Measurements from ENCODE around the gene PDLIM4. TPM values are rescaled to one million over a fixed set of nuclear protein-coding genes. Genes with fewer than 3 reads are reported as not detected.

The PDLIM4 gene
- polyA plus RNA-seq, 1 donor = 17.9 TPM

DNA sequence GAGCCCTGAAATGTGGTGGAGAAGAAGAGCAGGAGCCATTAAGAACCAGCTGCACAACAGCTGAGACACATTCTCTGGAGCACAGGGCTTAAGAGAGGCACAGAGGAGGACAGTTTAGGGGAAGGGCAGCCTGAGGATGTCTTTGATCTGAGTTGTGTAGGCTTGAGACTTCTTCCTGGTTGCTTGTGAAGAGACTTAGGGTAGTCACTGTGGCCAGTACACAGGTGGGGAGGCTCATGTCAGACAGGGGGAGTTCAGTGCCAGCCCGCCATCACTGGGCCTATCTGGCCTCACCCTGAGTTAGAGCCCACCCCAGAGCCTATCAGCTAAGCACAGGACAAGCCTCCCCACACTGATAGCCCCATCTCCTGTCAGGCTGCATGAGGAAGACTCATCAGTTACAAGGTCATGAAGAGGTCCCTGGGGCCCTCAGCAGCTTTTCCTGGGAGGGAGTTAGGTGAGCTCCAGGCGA is 56.5 kb downstream of the PDLIM4 start:
- no peak for DNase-seq
- Histone ChIP-seq H3K36me3 (ENCODE audit: control insufficient read depth, insufficient read depth, low read length) (peaks cover 17% of the 10 kb centered on the region), H3K9me3 (ENCODE audit: control insufficient read depth, low read depth, low read length) (no peaks in the 10 kb centered on the region), H3K27ac (ENCODE audit: low read length) (no peak overlapping the region), H3K4me1 (ENCODE audit: control insufficient read depth, insufficient read depth, low read length) (peaks cover 42% of the 10 kb centered on the region), H3K27me3 (ENCODE audit: control insufficient read depth, insufficient read depth, low read length) (no peaks in the 10 kb centered on the region), H3K4me3 (ENCODE audit: low read length) (no peak overlapping the region)
- no CpG with 5 or more reads among the region's 2 CpGs for WGBS (ENCODE audit: insufficient coverage, low lambda C conversion rate)

DNA sequence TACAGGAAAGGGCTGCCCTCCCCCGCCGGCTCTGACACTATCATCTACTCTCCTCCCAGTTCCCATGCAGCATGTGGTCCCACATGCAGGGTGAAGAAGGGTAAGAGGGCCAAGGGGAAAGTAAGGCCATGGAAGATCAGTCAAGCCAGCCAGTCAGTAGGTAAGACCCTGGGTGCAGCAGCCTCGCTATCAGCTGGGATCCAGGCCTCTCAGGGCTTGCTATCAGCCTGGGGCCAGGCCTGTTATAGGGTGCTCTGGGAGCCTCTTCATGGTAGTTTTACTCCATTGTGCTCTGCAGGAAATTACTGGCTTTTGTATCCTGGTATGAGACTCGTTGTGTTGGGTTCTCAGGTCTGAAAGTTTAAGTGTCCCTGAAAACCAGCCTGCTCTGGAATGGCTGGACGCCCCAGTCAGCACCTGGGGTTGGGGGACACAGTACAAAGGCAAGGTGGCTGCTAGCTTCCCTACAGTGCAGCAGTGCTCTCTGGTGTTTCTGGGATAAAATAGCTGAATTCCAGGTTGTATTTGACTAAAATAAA is 58.1 kb downstream of the PDLIM4 start:
- no peak overlapping the region for H3K4me3 ChIP-seq (ENCODE audit: low read length)
- no CpG with 5 or more reads among the region's 5 CpGs for WGBS (ENCODE audit: insufficient coverage, low lambda C conversion rate)
- H3K9me3 ChIP-seq (ENCODE audit: control insufficient read depth, low read depth, low read length) = no peaks in the 10 kb centered on the region
- peaks cover 17% of the 10 kb centered on the region for H3K36me3 ChIP-seq (ENCODE audit: control insufficient read depth, insufficient read depth, low read length)
- peak overlapping the region; percentile 1 for H3K27ac ChIP-seq (ENCODE audit: low read length)
- H3K27me3 ChIP-seq (ENCODE audit: control insufficient read depth, insufficient read depth, low read length) = no peaks in the 10 kb centered on the region
- H3K4me1 ChIP-seq (ENCODE audit: control insufficient read depth, insufficient read depth, low read length) = peaks cover 34% of the 10 kb centered on the region
- DNase-seq = peak in 1 of 2 donors; percentile 51

GRCh38 chr5:132319975-132320374 is 62.5 kb downstream of the PDLIM4 start:
- Histone ChIP-seq H3K4me1 (ENCODE audit: control insufficient read depth, insufficient read depth, low read length) (peaks cover 32% of the 10 kb centered on the region), H3K27me3 (ENCODE audit: control insufficient read depth, insufficient read depth, low read length) (no peaks in the 10 kb centered on the region), H3K9me3 (ENCODE audit: control insufficient read depth, low read depth, low read length) (no peaks in the 10 kb centered on the region), H3K27ac (ENCODE audit: low read length) (no peak overlapping the region), H3K36me3 (ENCODE audit: control insufficient read depth, insufficient read depth, low read length) (peaks cover 13% of the 10 kb centered on the region), H3K4me3 (ENCODE audit: low read length) (no peak overlapping the region)
- DNase-seq = no peak
- 88% methylated on average over 1 of the region's 1 CpG for WGBS (ENCODE audit: insufficient coverage, low lambda C conversion rate)

- no CpG with 5 or more reads among the region's 3 CpGs for WGBS (ENCODE audit: insufficient coverage, low lambda C conversion rate)
- peak overlapping the region; percentile 29 for H3K27ac ChIP-seq (ENCODE audit: low read length)
- DNase-seq = peak in 1 of 2 donors; percentile 59
These were observed 63.7 kb downstream of the PDLIM4 start for GRCh38 chr5:132321109-132321721.

GRCh38 chr5:132322266-132322665 is 64.8 kb downstream of the PDLIM4 start:
- H3K27ac ChIP-seq (ENCODE audit: low read length) = no peak overlapping the region
- H3K36me3 ChIP-seq (ENCODE audit: control insufficient read depth, insufficient read depth, low read length) = peaks cover 13% of the 10 kb centered on the region
- no peaks in the 10 kb centered on the region for H3K9me3 ChIP-seq (ENCODE audit: control insufficient read depth, low read depth, low read length)
- no peak for DNase-seq
- peaks cover 20% of the 10 kb centered on the region for H3K4me1 ChIP-seq (ENCODE audit: control insufficient read depth, insufficient read depth, low read length)
- H3K4me3 ChIP-seq (ENCODE audit: low read length) = no peak overlapping the region
- no peaks in the 10 kb centered on the region for H3K27me3 ChIP-seq (ENCODE audit: control insufficient read depth, insufficient read depth, low read length)
- no CpG with 5 or more reads among the region's 11 CpGs for WGBS (ENCODE audit: insufficient coverage, low lambda C conversion rate)

More at GRCh38 chr5:132321109-132321721, 63.7 kb downstream of the PDLIM4 start:
- H3K9me3 ChIP-seq (ENCODE audit: control insufficient read depth, low read depth, low read length) = no peaks in the 10 kb centered on the region
- no peaks in the 10 kb centered on the region for H3K27me3 ChIP-seq (ENCODE audit: control insufficient read depth, insufficient read depth, low read length)
- peaks cover 13% of the 10 kb centered on the region for H3K36me3 ChIP-seq (ENCODE audit: control insufficient read depth, insufficient read depth, low read length)
- H3K4me1 ChIP-seq (ENCODE audit: control insufficient read depth, insufficient read depth, low read length) = peaks cover 20% of the 10 kb centered on the region
- no peak overlapping the region for H3K4me3 ChIP-seq (ENCODE audit: low read length)

Other genes starting within 250 kb of the PDLIM4 start
- gene ACSL6, start 246.0 kb upstream of the PDLIM4 start, polyA plus RNA-seq = 2.9 TPM
- not detected for gene IL3, start 197.0 kb upstream of the PDLIM4 start, polyA plus RNA-seq
- gene CSF2, start 183.9 kb upstream of the PDLIM4 start, polyA plus RNA-seq = not detected
- 34.8 TPM for gene P4HA2, start 29.8 kb upstream of the PDLIM4 start, polyA plus RNA-seq
- gene SLC22A4, start 36.7 kb downstream of the PDLIM4 start, polyA plus RNA-seq = 9.6 TPM
- 35.1 TPM for gene SLC22A5, start 112.0 kb downstream of the PDLIM4 start, polyA plus RNA-seq
- 100 TPM for gene IRF1, start 233.1 kb downstream of the PDLIM4 start, polyA plus RNA-seq